ENCODE data around the gene GPR55.

GPR55 gene

GRCh38 chr2:230925879-230926765 is 1.1 kb upstream of the GPR55 start:
- H3K9me2 ChIP-seq (ENCODE audit: low read depth, low read length): no peaks in the 10 kb centered on the region
- H3K27ac ChIP-seq (ENCODE audit: low read depth, low read length, poor library complexity, severe bottlenecking): no peak overlapping the region
- no peak for TF ChIP-seq EZH2 (IDR thresholded peaks at IDR 0.05; ENCODE audit: borderline replicate concordance, low read length)
- TF ChIP-seq CTCF (IDR thresholded peaks at IDR 0.05; ENCODE audit: low read length): no peak
- peaks cover 5% of the 10 kb centered on the region; the same call in 1 of the 2 replicates for H3K27me3 ChIP-seq (ENCODE audit: insufficient read depth, low read length)
- peaks cover 9% of the 10 kb centered on the region for H3K4me1 ChIP-seq (ENCODE audit: insufficient read depth, low read length, severe bottlenecking)
- H3F3A ChIP-seq (ENCODE audit: insufficient read depth, low read length): no peaks in the 10 kb centered on the region
- no peaks in the 10 kb centered on the region for H3K36me3 ChIP-seq (ENCODE audit: insufficient read depth, low read length)
- H2AFZ ChIP-seq (ENCODE audit: low read length): no peak overlapping the region
- H3K4me2 ChIP-seq (ENCODE audit: low read length): no peak overlapping the region
- no peak overlapping the region for H3K9ac ChIP-seq (ENCODE audit: low read length)
- no peak overlapping the region for H3K4me3 ChIP-seq (ENCODE audit: low read depth, low read length, poor library complexity, severe bottlenecking)
- no peaks in the 10 kb centered on the region for H4K20me1 ChIP-seq (ENCODE audit: insufficient read depth, low read length)
- H3K79me2 ChIP-seq (ENCODE audit: insufficient read depth, low read length): no peaks in the 10 kb centered on the region
- H3K9me3 ChIP-seq (ENCODE audit: low read length): no peaks in the 10 kb centered on the region

- no peak for TF ChIP-seq EZH2 (IDR thresholded peaks at IDR 0.05; ENCODE audit: borderline replicate concordance, low read length)
- TF ChIP-seq CTCF (IDR thresholded peaks at IDR 0.05; ENCODE audit: low read length): no peak
- Histone ChIP-seq H3K4me3 (ENCODE audit: low read depth, low read length, poor library complexity, severe bottlenecking) (no peak overlapping the region), H3K9me3 (ENCODE audit: low read length) (no peaks in the 10 kb centered on the region), H3K27ac (ENCODE audit: low read depth, low read length, poor library complexity, severe bottlenecking) (no peak overlapping the region), H3K79me2 (ENCODE audit: insufficient read depth, low read length) (no peaks in the 10 kb centered on the region), H3K9ac (ENCODE audit: low read length) (no peak overlapping the region), H3F3A (ENCODE audit: insufficient read depth, low read length) (no peaks in the 10 kb centered on the region), H4K20me1 (ENCODE audit: insufficient read depth, low read length) (no peaks in the 10 kb centered on the region), H3K9me2 (ENCODE audit: low read depth, low read length) (no peaks in the 10 kb centered on the region), H3K4me2 (ENCODE audit: low read length) (peak overlapping the region; percentile 58; the same call in 1 of the 2 replicates), H3K4me1 (ENCODE audit: insufficient read depth, low read length, severe bottlenecking) (peaks cover 9% of the 10 kb centered on the region), H3K36me3 (ENCODE audit: insufficient read depth, low read length) (no peaks in the 10 kb centered on the region), H2AFZ (ENCODE audit: low read length) (no peak overlapping the region), H3K27me3 (ENCODE audit: insufficient read depth, low read length) (peaks cover 5% of the 10 kb centered on the region; the same call in 1 of the 2 replicates)
Measured at GRCh38 chr2:230925443-230925878, 419 bp upstream of the GPR55 start.

- Histone ChIP-seq H3K9me2 (ENCODE audit: low read depth, low read length) (no peaks in the 10 kb centered on the region), H2AFZ (ENCODE audit: low read length) (no peak overlapping the region), H3K9me3 (ENCODE audit: low read length) (no peaks in the 10 kb centered on the region), H3K36me3 (ENCODE audit: insufficient read depth, low read length) (no peaks in the 10 kb centered on the region), H3K27ac (ENCODE audit: low read depth, low read length, poor library complexity, severe bottlenecking) (no peak overlapping the region), H3K79me2 (ENCODE audit: insufficient read depth, low read length) (no peaks in the 10 kb centered on the region), H4K20me1 (ENCODE audit: insufficient read depth, low read length) (no peaks in the 10 kb centered on the region), H3F3A (ENCODE audit: insufficient read depth, low read length) (no peaks in the 10 kb centered on the region), H3K4me3 (ENCODE audit: low read depth, low read length, poor library complexity, severe bottlenecking) (no peak overlapping the region), H3K9ac (ENCODE audit: low read length) (no peak overlapping the region), H3K27me3 (ENCODE audit: insufficient read depth, low read length) (peaks cover 5% of the 10 kb centered on the region; the same call in 1 of the 2 replicates), H3K4me2 (ENCODE audit: low read length) (peak overlapping the region; percentile 58; the same call in 1 of the 2 replicates), H3K4me1 (ENCODE audit: insufficient read depth, low read length, severe bottlenecking) (peaks cover 9% of the 10 kb centered on the region)
- TF ChIP-seq CTCF (IDR thresholded peaks at IDR 0.05; ENCODE audit: low read length): no peak
- no peak for TF ChIP-seq EZH2 (IDR thresholded peaks at IDR 0.05; ENCODE audit: borderline replicate concordance, low read length)
Measured at GRCh38 chr2:230924092-230924469, 961 bp downstream of the GPR55 start.
